ENCODE results near the gene CLIC6. TPM values are rescaled to one million over a fixed set of nuclear protein-coding genes. Genes with fewer than 3 reads are reported as not detected.

The CLIC6 gene
- total RNA-seq, result 10 to 100 TPM in 2 of 4 donors, 1 to 10 TPM in 2; 3.9 to 23.9 (median 8.0) TPM

GRCh38 chr21:34668803-34669148, at the start of gene CLIC6:
Gene CLIC6, plus strand, starts transcription at chr21:34668994. Its CDS starts 395 bp downstream, at chr21:34669389.
- intact Hi-C loops (cut with DNase I), result no loop called here
- Histone ChIP-seq H3K4me3 (replicated peaks in 1 of 3) (peak within 1 kb of the TSS in 2 of 3 donors; percentile 30 to 76), H3K36me3 (no peaks in the 10 kb centered on the region), H3K27me3 (no peaks in the 10 kb centered on the region), H3K27ac (peak within 1 kb of the TSS; percentile 39 to 95 (median 58)), H3K4me1 (peaks cover 10 to 12% of the 10 kb centered on the region in 2 donors), H3K9me3 (no peaks in the 10 kb centered on the region)
- DNase-seq, result peak; percentile 67 to 72
- TF ChIP-seq CTCF (IDR thresholded peaks at IDR 0.05), result no peak
- peak in 1 of 2 donors; percentile 75 for TF ChIP-seq POLR2A (IDR thresholded peaks at IDR 0.05)
- 8 to 23% methylated on average over 7 to 8 of the region's 18 CpGs for whole genome bisulfite sequencing, 2 donors

- H3K9me3 ChIP-seq, result no peaks in the 10 kb centered on the region
- H3K27me3 ChIP-seq, result no peaks in the 10 kb centered on the region
- H3K27ac ChIP-seq, result no peak overlapping the region
- TF ChIP-seq CTCF (IDR thresholded peaks at IDR 0.05) (no peak), POLR2A (IDR thresholded peaks at IDR 0.05) (no peak)
- no peaks in the 10 kb centered on the region for H3K36me3 ChIP-seq
- no peak overlapping the region for H3K4me3 ChIP-seq (replicated peaks in 1 of 3)
- peaks cover 0 to 4% of the 10 kb centered on the region in 2 donors for H3K4me1 ChIP-seq
- intact Hi-C loops (cut with DNase I), result no loop called here
- no peak for DNase-seq
- WGBS, 2 donors, result 80 to 83% methylated on average over 8 of the region's 8 CpGs
These were observed 48.7 kb upstream of the CLIC6 start for GRCh38 chr21:34619841-34620665.

- Histone ChIP-seq H3K4me3 (replicated peaks in 1 of 3) (no peak overlapping the region), H3K27me3 (no peaks in the 10 kb centered on the region), H3K36me3 (no peaks in the 10 kb centered on the region), H3K9me3 (no peaks in the 10 kb centered on the region), H3K27ac (no peak overlapping the region), H3K4me1 (no peaks in the 10 kb centered on the region)
- intact Hi-C loops (cut with DNase I), result no loop called here
- no peak for DNase-seq
- 84 to 90% methylated on average over 4 of the region's 4 CpGs for whole genome bisulfite sequencing, 2 donors
- no peak for TF ChIP-seq CTCF (IDR thresholded peaks at IDR 0.05)
- no peak for TF ChIP-seq POLR2A (IDR thresholded peaks at IDR 0.05)
These were observed 47.1 kb upstream of the CLIC6 start for GRCh38 chr21:34621434-34622350.

GRCh38 chr21:34623516-34623915, 45.3 kb upstream of the CLIC6 start:
- Histone ChIP-seq H3K27ac (no peak overlapping the region), H3K36me3 (no peaks in the 10 kb centered on the region), H3K4me3 (replicated peaks in 1 of 3) (no peak overlapping the region), H3K9me3 (no peaks in the 10 kb centered on the region), H3K4me1 (no peaks in the 10 kb centered on the region), H3K27me3 (no peaks in the 10 kb centered on the region)
- intact Hi-C loops (cut with DNase I), result no loop called here
- 76 to 79% methylated on average over 4 of the region's 4 CpGs for WGBS, 2 donors
- TF ChIP-seq CTCF (IDR thresholded peaks at IDR 0.05) (no peak), POLR2A (IDR thresholded peaks at IDR 0.05) (no peak)
- DNase-seq, result no peak
